SJSA1 (cell line): ENCODE measurements around the gene VIT. TPM values are rescaled to one million over a fixed set of nuclear protein-coding genes. Genes with fewer than 3 reads are reported as not detected.
"Not testable (repeated sequence)": the region's sequence is repeated elsewhere in the genome, so short reads cannot be mapped to it uniquely, and the experiment has no call there.

ENCODE experiments used
- DNase-seq, 2 experiments: peaks; one replicate each; pipeline ENCODE4 v3.0.0-alpha.2; 2015 to 2020; ENCODE audit warnings: low spot score in 2 of 2, low read depth in 1 of 2
- H3K27ac ChIP-seq: fragments of 250-450 bp; sonication (Bioruptor Pico); 2 replicates; pipeline ENCODE4 v1.5.1; 2020; ENCODE audit warnings: mild to moderate bottlenecking, moderate library complexity
- H3K27me3 ChIP-seq: fragments of 250-450 bp; sonication (Bioruptor Pico); replicated peaks from 2 replicates; pipeline ENCODE4 v1.5.1; 2020; ENCODE audit warnings: mild to moderate bottlenecking, moderate library complexity
- H3K36me3 ChIP-seq: fragments of 250-450 bp; sonication (Bioruptor Pico); 2 replicates; pipeline ENCODE4 v1.5.1; 2020; ENCODE audit warnings: mild to moderate bottlenecking
- H3K4me1 ChIP-seq: fragments of 250-450 bp; sonication (Bioruptor Pico); replicated peaks from 2 replicates; pipeline ENCODE4 v1.6.1; 2021; ENCODE audit warnings: mild to moderate bottlenecking
- H3K4me3 ChIP-seq: fragments of 250-450 bp; sonication (Bioruptor Pico); 2 replicates; pipeline ENCODE4 v1.5.1; 2020; ENCODE audit warnings: mild to moderate bottlenecking
- H3K9me3 ChIP-seq: fragments of 250-450 bp; sonication (Bioruptor Pico); replicated peaks from 2 replicates; pipeline ENCODE4 v1.5.1; 2020; ENCODE audit warnings: mild to moderate bottlenecking
- total RNA-seq: library from RNA; depleted of rRNA; stranded (reverse); fragments of >200 nt; shearing (Covaris generic); gene quantifications from 2 replicates; pipeline ENCODE4 v1.2.3, GENCODE V29; 2014

The VIT gene
- total RNA-seq, 1 experiment from 2014 or later, result 1.1 TPM

DNA sequence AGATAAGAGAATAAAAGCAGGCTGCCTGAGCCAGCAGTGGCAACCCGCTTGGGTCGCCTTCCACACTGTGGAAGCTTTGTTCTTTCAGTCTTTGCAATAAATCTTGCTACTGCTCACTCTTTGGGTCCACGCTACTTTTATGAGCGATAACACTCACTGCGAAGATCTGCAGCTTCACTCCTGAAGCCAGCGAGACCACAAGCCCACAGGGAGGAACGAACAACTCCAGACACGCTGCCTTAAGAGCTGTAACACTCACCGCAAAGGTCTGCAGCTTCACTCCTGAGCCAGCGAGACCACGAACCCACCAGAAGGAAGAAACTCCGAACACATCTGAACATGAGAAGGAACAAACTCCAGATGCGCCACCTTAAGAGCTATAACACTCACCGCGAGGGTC lies 7.5 kb upstream of the VIT start:
- DNase-seq, H3K27ac ChIP-seq, H3K36me3 ChIP-seq, H3K4me3 ChIP-seq, H3K27me3 ChIP-seq, H3K9me3 ChIP-seq, H3K4me1 ChIP-seq: not testable (repeated sequence)

DNA sequence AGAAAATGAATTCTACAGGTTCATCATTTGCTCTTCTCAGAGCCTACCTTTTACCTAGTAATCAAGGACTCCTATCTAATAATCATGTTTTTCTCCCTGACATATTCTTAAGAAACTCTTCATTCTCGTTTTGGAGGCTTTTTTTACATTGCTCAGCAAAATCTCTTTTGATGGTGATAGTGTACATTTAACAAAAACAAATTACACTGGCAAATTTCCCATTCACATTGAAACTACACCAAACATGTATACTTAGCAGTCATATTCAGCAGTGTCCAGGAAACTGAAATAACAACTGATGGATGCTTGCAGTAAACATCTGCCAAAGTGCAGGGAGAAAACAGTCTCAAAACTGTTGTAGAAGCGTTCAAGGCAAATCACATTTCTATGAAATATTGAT lies 4.4 kb upstream of the VIT start:
- H3K36me3 ChIP-seq, result no peaks in the 10 kb centered on the region
- H3K4me3 ChIP-seq, result no peak overlapping the region
- H3K27ac ChIP-seq, result no peak overlapping the region
- H3K4me1 ChIP-seq, result peaks cover 13% of the 10 kb centered on the region
- DNase-seq, result no peak
- H3K9me3 ChIP-seq, result no peaks in the 10 kb centered on the region
- H3K27me3 ChIP-seq, result no peaks in the 10 kb centered on the region

DNA sequence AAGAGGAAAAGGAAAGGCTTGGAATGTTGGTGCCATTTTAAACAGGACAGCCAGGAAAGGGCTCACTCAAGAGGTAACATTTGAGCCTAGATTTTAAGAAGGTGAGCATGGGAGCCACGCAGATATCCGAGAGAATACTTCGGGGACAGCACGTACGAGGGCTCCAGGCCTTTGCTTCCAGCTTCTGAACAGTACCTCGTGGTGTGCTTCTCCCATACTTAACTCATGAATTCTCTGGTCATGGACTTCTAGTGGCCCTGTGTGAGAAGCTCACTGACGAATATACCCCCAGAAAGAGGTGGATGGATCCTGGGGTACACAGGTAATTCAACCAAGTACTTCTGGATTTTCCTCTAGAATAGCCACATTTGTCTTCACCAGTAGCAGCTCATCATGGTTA lies 2.7 kb upstream of the VIT start:
- Histone ChIP-seq H3K36me3 (no peaks in the 10 kb centered on the region), H3K9me3 (no peaks in the 10 kb centered on the region), H3K27ac (no peak overlapping the region), H3K27me3 (no peaks in the 10 kb centered on the region), H3K4me1 (peaks cover 27% of the 10 kb centered on the region), H3K4me3 (no peak overlapping the region)
- no peak for DNase-seq

DNA sequence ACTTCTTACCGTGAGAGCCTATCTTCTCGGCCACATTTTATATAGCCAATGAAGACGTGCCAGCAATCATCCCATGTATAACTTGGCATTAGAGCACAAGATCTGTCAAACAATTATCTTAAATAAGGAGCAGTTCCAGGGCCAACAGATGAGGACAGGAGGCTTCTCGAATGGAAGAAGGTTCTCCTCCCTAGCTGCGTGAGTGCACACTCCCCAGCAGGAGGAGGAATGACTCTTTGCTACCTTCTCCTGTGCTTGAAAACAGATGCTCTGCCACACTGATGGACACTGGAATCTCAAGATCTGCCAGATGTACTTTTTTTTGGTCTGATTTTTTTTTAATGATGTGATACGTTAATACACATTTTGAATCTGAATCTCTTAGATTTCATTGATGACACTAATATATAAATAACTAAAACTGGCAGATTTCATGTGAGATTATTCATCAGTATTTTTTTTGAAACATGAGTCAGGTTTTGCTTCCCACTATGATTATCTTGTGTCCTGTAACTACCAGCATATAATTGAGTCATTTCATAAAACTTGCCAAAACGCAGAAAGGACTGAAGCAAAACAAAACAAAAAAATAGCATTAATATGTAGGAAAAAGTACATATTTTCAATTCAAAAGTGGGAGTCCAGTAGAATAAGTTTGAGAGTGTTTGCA lies 626 bp upstream of the VIT start:
- Histone ChIP-seq H3K27ac (no peak overlapping the region), H3K4me1 (peaks cover 31% of the 10 kb centered on the region), H3K4me3 (no peak overlapping the region), H3K9me3 (no peaks in the 10 kb centered on the region), H3K27me3 (no peaks in the 10 kb centered on the region), H3K36me3 (no peaks in the 10 kb centered on the region)
- DNase-seq, result peak in 1 of 2 experiments; percentile 33

DNA sequence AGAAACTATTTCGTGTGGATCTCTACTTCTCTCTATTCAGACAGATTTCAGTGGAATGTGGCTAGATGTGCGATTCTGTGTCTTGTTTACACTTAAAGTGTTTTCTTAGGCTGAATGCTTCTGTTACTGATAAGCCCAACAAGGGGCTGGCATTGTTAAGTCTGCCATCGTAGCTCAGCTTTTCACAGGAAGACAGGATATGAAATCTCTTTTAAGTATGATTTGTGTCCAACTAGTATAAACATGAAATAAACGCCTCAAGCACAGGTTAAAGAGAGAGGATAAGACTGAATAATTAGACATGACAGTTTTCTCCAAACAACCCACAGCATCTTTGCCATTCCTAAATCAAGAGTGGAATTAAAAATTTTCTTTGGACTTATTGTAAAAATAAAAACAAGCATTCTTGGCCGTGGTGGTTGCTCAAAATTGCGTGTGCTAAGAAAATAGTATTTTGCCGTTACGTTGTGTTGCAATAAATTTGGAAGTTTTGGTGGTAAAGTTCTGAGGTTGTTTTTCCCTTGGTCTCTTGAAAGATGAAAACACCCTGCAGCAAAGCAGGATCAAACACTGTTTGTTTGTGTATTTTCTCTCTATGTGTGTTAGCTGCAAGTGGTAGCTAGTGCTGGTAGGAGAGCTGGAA lies 1.0 kb downstream of the VIT start:
- Histone ChIP-seq H3K27me3 (no peaks in the 10 kb centered on the region), H3K4me1 (peaks cover 42% of the 10 kb centered on the region), H3K36me3 (no peaks in the 10 kb centered on the region), H3K27ac (peak overlapping the region; percentile 31), H3K9me3 (no peaks in the 10 kb centered on the region), H3K4me3 (peak overlapping the region; percentile 1; the same call in 1 of the 2 replicates)
- DNase-seq, result peak in 1 of 2 experiments; percentile 71

DNA sequence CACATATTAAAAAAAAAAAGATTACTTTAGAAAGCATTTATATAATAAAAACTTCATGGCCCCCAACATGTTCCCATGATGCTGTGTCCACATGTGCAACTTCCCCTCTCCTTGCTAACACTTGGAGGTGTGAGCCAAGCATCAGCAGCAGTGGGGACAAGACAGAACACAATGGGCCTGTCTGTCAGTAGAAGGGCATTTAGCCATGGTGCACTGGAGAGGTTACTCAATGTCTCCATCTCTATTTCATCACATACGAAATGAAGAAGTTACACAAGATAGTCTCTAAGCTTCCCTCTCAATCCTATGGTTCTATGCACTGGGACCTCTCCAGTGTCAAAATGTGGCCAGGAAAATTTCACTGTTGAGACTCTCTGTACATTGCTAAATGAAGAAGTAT lies 2.5 kb downstream of the VIT start:
- Histone ChIP-seq H3K27me3 (no peaks in the 10 kb centered on the region), H3K9me3 (no peaks in the 10 kb centered on the region), H3K27ac (no peak overlapping the region), H3K4me3 (no peak overlapping the region), H3K4me1 (peaks cover 42% of the 10 kb centered on the region), H3K36me3 (no peaks in the 10 kb centered on the region)
- no peak for DNase-seq

DNA sequence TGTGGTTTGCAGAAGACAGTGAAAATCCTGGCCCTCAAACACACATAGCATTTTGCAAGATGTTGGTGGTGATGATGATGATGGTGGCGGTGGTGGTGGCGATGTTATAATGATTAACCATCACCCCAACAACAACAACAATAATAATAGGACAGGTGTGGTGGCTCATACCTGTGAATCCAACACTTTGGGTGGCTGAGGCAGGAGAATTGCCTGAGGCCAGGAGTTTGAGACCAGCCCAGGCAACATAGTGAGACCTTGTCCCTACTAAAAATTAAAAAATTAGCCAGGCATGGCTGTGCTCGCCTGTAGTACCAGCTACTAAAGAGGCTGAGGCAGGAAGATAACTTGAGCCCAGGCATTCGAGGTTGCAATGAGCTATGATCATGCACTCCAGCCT lies 3.8 kb downstream of the VIT start:
- no peaks in the 10 kb centered on the region for H3K36me3 ChIP-seq
- H3K4me1 ChIP-seq, result peaks cover 41% of the 10 kb centered on the region
- DNase-seq, result no peak
- H3K27me3 ChIP-seq, result no peaks in the 10 kb centered on the region
- no peaks in the 10 kb centered on the region for H3K9me3 ChIP-seq
- H3K4me3 ChIP-seq, result no peak overlapping the region
- no peak overlapping the region for H3K27ac ChIP-seq

DNA sequence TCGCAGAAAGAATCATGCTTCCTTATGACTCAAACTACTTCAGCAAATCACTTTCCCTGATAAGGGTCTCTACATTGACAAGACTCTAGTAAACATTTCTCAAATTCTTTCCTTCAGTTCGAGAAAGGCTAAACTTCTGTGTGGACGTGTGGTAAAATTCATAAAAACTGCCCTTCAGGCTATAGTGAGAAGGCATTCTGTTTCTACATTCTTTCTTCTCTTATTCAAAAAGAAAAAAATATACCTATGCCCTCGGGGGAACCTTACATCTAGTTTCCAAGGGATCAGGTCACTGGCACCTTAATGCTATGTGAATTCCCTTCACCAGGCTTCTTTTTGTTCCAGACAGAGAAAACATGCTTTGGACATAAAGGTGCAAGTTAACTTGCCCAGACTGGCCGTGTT lies 4.9 kb downstream of the VIT start:
- Histone ChIP-seq H3K27me3 (no peaks in the 10 kb centered on the region), H3K36me3 (no peaks in the 10 kb centered on the region), H3K4me3 (no peak overlapping the region), H3K27ac (no peak overlapping the region), H3K4me1 (peaks cover 43% of the 10 kb centered on the region), H3K9me3 (no peaks in the 10 kb centered on the region)
- peak in 1 of 2 experiments; percentile 33 for DNase-seq

DNA sequence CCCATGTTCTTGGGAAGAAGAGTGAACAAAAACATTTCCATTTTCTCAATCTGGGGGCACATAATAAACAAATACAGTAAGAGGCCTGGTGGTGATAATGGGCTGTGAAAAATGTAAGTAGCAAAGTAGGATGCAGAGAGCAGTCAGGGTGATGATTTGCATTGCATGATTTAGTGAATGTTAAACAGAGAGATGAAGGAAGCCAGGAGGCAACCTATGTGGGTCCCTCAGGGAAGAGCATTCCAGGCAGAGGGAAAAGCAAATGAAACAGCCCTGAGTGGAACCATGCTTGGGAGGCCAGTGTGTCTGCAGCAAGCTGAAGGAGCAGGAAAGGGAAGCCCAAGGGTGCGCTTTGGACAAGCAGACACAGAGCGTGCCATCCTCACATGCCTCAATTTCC lies 5.4 kb downstream of the VIT start:
- no peak for DNase-seq
- Histone ChIP-seq H3K27ac (no peak overlapping the region), H3K4me1 (peaks cover 43% of the 10 kb centered on the region), H3K4me3 (no peak overlapping the region), H3K9me3 (no peaks in the 10 kb centered on the region), H3K36me3 (no peaks in the 10 kb centered on the region), H3K27me3 (no peaks in the 10 kb centered on the region)

DNA sequence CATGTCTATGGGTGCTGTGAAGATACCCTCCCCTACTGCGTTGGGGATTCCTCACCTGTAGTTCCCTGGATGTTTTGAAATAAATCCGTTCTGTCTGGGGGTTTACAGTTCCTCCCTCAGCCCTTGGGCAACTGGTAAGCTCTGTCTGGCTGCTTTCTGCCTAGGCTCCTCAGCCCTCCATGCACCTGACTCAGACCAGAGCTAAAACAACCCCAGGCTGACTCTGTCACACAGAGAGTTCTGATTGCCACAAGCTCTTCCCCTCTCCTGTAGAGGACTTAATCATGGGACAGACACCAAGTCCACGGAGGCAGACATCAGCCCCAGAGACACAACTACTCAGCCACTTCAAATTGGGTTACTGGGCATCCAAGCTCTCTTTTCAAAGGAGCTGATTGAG lies 6.3 kb downstream of the VIT start:
- H3K27ac ChIP-seq, result no peak overlapping the region
- H3K9me3 ChIP-seq, result no peaks in the 10 kb centered on the region
- no peaks in the 10 kb centered on the region for H3K27me3 ChIP-seq
- H3K4me3 ChIP-seq, result no peak overlapping the region
- peaks cover 43% of the 10 kb centered on the region for H3K4me1 ChIP-seq
- no peak for DNase-seq
- H3K36me3 ChIP-seq, result no peaks in the 10 kb centered on the region

DNA sequence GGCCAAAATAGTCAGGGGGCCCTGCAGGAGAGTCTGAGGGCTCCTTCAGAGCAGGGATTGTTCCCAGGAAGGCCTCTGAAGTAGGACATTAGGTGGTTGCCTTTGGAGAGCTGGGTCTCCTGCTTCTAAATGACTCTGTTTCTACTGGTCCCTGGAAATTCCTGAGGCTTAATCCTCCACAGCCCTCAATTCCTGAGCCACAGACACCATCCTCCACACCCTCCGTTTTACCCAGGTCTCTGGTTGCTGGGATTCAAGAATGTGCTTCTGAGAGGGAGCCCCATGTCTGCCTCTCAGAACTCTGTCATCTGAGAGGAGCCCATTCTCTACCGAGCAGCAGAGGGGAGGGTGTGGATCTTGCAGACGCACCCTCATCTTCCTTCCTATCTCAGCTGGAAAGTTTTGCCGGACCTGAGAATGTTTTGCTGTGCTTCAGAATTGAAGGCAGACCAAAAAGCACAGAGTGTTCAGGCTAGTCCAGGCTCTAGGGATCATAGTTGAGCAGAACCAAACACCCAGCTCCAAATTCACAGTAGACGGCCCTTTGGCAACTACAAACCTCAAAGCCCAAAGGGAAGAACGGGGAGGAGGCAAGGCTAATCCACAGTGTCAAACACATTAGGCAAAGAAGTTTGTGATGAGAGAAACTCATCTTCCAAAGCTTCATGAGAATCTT lies 8.1 kb downstream of the VIT start:
- H3K27ac ChIP-seq, result no peak overlapping the region
- H3K4me1 ChIP-seq, result peaks cover 46% of the 10 kb centered on the region
- no peaks in the 10 kb centered on the region for H3K9me3 ChIP-seq
- H3K36me3 ChIP-seq, result no peaks in the 10 kb centered on the region
- DNase-seq, result no peak
- H3K27me3 ChIP-seq, result no peaks in the 10 kb centered on the region
- H3K4me3 ChIP-seq, result no peak overlapping the region

DNA sequence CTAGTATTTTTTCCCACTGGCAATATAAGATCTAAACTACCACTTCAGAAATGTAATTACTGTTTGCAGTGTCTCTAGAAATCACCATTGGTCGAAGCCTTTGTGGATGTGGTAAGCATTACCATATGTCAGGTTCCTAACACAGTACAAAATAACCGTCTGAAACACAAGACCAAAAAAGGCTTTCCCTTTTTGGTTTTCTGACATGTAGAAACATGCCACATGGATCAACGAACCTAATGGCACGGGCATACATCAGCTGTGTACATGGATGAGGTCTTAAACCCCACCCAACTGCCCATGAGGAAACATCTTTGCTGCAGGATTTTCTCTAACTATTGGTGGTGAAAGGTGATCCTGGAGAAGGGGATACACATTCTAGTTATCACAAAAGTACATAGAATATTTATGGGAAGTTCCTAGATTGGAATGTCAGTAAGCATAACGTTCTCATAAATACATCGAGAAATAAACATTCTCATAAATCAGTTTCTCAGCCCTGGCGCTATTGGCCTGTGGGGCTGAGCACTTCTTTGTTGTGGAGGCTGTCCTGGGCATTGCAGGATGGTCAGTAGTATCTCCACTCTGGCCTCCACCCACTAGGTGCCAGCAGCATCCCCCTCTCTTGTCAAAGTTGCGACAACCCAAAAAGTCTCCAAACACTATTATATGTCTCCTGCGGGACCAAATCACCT lies 9.0 kb downstream of the VIT start:
- Histone ChIP-seq H3K4me3 (no peak overlapping the region), H3K27me3 (no peaks in the 10 kb centered on the region), H3K9me3 (no peaks in the 10 kb centered on the region), H3K4me1 (peaks cover 46% of the 10 kb centered on the region), H3K27ac (no peak overlapping the region), H3K36me3 (no peaks in the 10 kb centered on the region)
- no peak for DNase-seq

DNA sequence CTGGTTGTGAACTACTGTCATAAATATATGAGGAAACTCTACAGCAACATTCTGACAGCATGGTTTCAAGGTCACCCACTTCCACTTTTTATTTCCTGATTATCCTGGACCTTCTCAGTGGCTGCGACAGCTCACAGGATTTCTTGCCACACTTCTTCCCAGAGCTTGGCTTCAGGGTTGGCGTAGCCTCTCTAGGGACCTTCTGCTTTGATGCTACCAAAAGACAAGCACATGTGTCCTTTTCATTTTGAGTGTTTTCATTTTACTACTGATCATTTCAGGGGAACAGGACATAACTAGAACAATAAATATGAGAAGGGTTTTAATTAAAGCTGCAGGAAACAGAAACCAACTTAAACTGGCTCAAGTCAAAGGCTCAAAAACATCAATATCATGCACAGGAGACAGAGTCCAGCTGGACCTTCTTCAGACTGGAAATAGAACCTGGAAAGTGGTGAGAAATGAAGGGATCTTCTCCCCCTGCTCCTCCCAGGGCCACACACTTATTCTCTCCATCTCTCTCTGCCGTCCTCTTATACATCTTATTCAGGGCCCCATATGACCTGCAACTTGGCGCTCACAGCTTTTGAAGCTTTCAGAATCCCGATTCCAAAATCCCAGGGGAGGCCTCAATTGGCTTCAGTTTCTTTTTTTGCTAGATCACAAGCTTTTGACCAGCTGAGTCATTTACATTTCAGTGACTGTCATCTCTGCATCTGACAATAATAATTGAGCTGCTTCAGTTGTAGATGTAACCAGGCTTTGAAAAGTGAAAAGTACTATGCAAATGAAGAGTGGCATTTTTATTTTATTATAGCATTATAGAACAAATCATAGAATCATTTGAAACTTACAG lies 9.7 kb downstream of the VIT start:
- Histone ChIP-seq H3K36me3 (no peaks in the 10 kb centered on the region), H3K4me3 (no peak overlapping the region), H3K9me3 (no peaks in the 10 kb centered on the region; the same call in 1 of the 2 replicates), H3K4me1 (peaks cover 38% of the 10 kb centered on the region), H3K27ac (peak overlapping the region; percentile 70), H3K27me3 (no peaks in the 10 kb centered on the region)
- DNase-seq, result no peak
